Mesendoderm (in vitro differentiated cells): ENCODE results near the gene CDADC1.

Experiments used
- DNase-seq: peaks from one replicate; pipeline ENCODE4 v3.0.0; 2013
- H2AK5ac ChIP-seq: 2 replicates; pipeline ENCODE4 v1.6.1; 2013; ENCODE audit warnings: low read length, inconsistent platforms
- H2BK120ac ChIP-seq: 2 replicates; pipeline ENCODE4 v1.6.1; 2013; ENCODE audit warnings: low read depth, mild to moderate bottlenecking, low read length, moderate library complexity, mixed read lengths
- H2BK15ac ChIP-seq: replicated peaks from 2 replicates; pipeline ENCODE4 v1.6.1; 2013; ENCODE audit warnings: low read depth, mild to moderate bottlenecking, moderate library complexity
- H2BK5ac ChIP-seq: 2 replicates; pipeline ENCODE4 v1.6.1; 2013; ENCODE audit warnings: low read length, inconsistent platforms
- H3K18ac ChIP-seq: 2 replicates; pipeline ENCODE4 v1.6.1; 2013; ENCODE audit warnings: mild to moderate bottlenecking, low read length, mixed read lengths
- H3K23ac ChIP-seq: one replicate; pipeline ENCODE4 v1.6.1; 2013; ENCODE audit warnings: low read length
- H3K27ac ChIP-seq: 2 replicates; pipeline ENCODE4 v1.5.1; 2013; ENCODE audit warnings: low read depth, mild to moderate bottlenecking, inconsistent platforms, low read length, moderate library complexity
- H3K27me3 ChIP-seq: 2 replicates; pipeline ENCODE4 v1.6.1; 2013; ENCODE audit warnings: low read length, control low read depth, mild to moderate bottlenecking, inconsistent platforms; ENCODE audit not compliant: insufficient read depth, poor library complexity
- H3K36me3 ChIP-seq: 2 replicates; pipeline ENCODE4 v1.6.1; 2013; ENCODE audit warnings: low read length, inconsistent platforms; ENCODE audit not compliant: control insufficient read depth, insufficient read depth
- H3K4ac ChIP-seq: one replicate; pipeline ENCODE4 v1.6.1; 2013; ENCODE audit warnings: low read depth, mild to moderate bottlenecking, low read length, moderate library complexity
- H3K4me1 ChIP-seq: 2 replicates; pipeline ENCODE4 v1.6.1; 2013; ENCODE audit warnings: low read depth, low read length, inconsistent platforms; ENCODE audit not compliant: control insufficient read depth
- H3K4me2 ChIP-seq: 2 replicates; pipeline ENCODE4 v1.6.1; 2013; ENCODE audit warnings: low read length
- H3K4me3 ChIP-seq: 2 replicates; pipeline ENCODE4 v1.5.1; 2013; ENCODE audit warnings: mild to moderate bottlenecking, low read length
- H3K56ac ChIP-seq: one replicate; pipeline ENCODE4 v1.6.1; 2013; ENCODE audit warnings: low read length
- H3K79me1 ChIP-seq: 2 replicates; pipeline ENCODE4 v1.6.1; 2013; ENCODE audit warnings: low read length, inconsistent platforms
- H3K79me2 ChIP-seq: 2 replicates; pipeline ENCODE4 v1.6.1; 2013; ENCODE audit warnings: mild to moderate bottlenecking, low read length; ENCODE audit not compliant: control insufficient read depth, insufficient read depth
- H3K9ac ChIP-seq: 2 replicates; pipeline ENCODE4 v1.6.1; 2013; ENCODE audit warnings: low read length, inconsistent platforms
- H4K5ac ChIP-seq: one replicate; pipeline ENCODE4 v1.6.1; 2013; ENCODE audit warnings: low read length
- H4K8ac ChIP-seq: one replicate; pipeline ENCODE4 v1.6.1; 2013; ENCODE audit warnings: low read depth, mild to moderate bottlenecking, control low read depth, low read length, moderate library complexity
- WGBS: extraction: QIAGEN DNeasy Blood & Tissue Kit; methylation state at CpG from one replicate; pipeline ENCODE4 v1.1.7; 2013; ENCODE audit warnings: low lambda C conversion rate, missing lambda C conversion rate; ENCODE audit not compliant: insufficient coverage; ENCODE audit errors: extremely low coverage; 5-methylcytosine and 5-hydroxymethylcytosine counted together

The CDADC1 gene

DNA sequence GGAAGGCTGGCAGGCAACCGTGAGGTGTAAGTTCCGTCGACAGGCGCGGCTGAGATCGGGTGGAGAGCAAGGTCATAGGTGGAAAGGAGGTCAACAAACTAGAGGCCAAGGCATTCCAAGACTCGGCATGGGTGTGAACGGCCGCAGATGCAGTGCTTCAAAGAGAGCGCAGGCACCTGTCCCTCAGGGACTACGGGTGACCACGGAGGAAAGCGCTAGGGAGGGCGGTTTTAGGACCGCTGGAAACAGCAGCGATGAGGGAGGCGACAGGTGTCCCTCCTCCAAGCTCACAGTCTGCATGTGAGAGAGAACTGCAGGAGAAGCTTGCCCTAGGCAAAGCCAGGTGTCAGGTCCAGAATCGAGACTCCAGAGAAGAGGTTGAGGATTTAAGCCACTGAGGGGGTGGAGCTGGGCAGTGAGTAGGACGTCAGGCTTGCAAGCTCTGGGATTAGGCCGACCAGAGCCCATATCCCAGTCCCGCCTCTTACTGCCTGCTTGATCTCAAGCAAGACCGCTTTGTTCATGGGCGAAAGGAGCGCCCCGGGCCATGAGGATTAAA, 29.2 kb upstream of the CDADC1 start:
- Histone ChIP-seq H3K4me1 (peaks cover 2% of the 10 kb centered on the region), H3K79me1 (no peaks in the 10 kb centered on the region), H2AK5ac (no peak overlapping the region), H3K27me3 (peaks cover 50% of the 10 kb centered on the region), H3K9ac (peak overlapping the region; percentile 2), H2BK15ac (no peak overlapping the region), H2BK120ac (no peak overlapping the region), H3K23ac (no peak overlapping the region), H4K5ac (no peak overlapping the region), H3K4me3 (peak overlapping the region; percentile 35), H2BK5ac (no peak overlapping the region), H4K8ac (no peak overlapping the region), H3K18ac (no peak overlapping the region), H3K36me3 (no peaks in the 10 kb centered on the region), H3K56ac (peak overlapping the region; percentile 25), H3K27ac (no peak overlapping the region), H3K4me2 (peak overlapping the region; percentile 86), H3K79me2 (no peaks in the 10 kb centered on the region), H3K4ac (no peak overlapping the region)
- peak; percentile 77 for DNase-seq
- WGBS, result no CpG with 5 or more reads among the region's 25 CpGs

GRCh38 chr13:49219647-49220035, 28.1 kb upstream of the CDADC1 start:
- Histone ChIP-seq H3K4me3 (no peak overlapping the region), H4K8ac (no peak overlapping the region), H3K4me2 (peak overlapping the region; percentile 66), H3K18ac (no peak overlapping the region), H3K4ac (no peak overlapping the region), H3K27me3 (peaks cover 53% of the 10 kb centered on the region), H3K36me3 (no peaks in the 10 kb centered on the region), H2AK5ac (no peak overlapping the region), H4K5ac (no peak overlapping the region), H3K9ac (peak overlapping the region; percentile 48), H3K4me1 (peaks cover 2% of the 10 kb centered on the region), H3K79me1 (no peaks in the 10 kb centered on the region), H2BK120ac (no peak overlapping the region), H3K23ac (no peak overlapping the region), H2BK5ac (no peak overlapping the region), H2BK15ac (no peak overlapping the region), H3K79me2 (no peaks in the 10 kb centered on the region), H3K27ac (no peak overlapping the region), H3K56ac (peak overlapping the region; percentile 62)
- DNase-seq, result no peak
- WGBS, result no CpG with 5 or more reads among the region's 17 CpGs

- Histone ChIP-seq H2AK5ac (no peak within 1 kb of the TSS), H2BK120ac (no peak within 1 kb of the TSS), H3K27me3 (peaks cover 53% of the 10 kb centered on the region), H3K9ac (peak within 1 kb of the TSS; percentile 48), H3K4me2 (peak within 1 kb of the TSS; percentile 66), H3K4me1 (peaks cover 2% of the 10 kb centered on the region), H4K8ac (no peak within 1 kb of the TSS), H2BK5ac (no peak within 1 kb of the TSS), H2BK15ac (no peak within 1 kb of the TSS), H3K79me1 (no peaks in the 10 kb centered on the region), H3K56ac (peak within 1 kb of the TSS; percentile 82), H3K18ac (no peak within 1 kb of the TSS), H3K27ac (no peak within 1 kb of the TSS), H3K79me2 (no peaks in the 10 kb centered on the region), H3K36me3 (no peaks in the 10 kb centered on the region), H3K4ac (no peak within 1 kb of the TSS), H3K23ac (no peak within 1 kb of the TSS), H3K4me3 (no peak within 1 kb of the TSS), H4K5ac (no peak within 1 kb of the TSS)
- peak; percentile 72 for DNase-seq
- no CpG with 5 or more reads among the region's 111 CpGs for WGBS
These were observed 27.5 kb upstream of the CDADC1 start, which contains the start of gene MLNR for GRCh38 chr13:49220036-49220855. Gene MLNR, plus strand, starts transcription at chr13:49220338. Its CDS starts 0 bp downstream, at chr13:49220338.

DNA sequence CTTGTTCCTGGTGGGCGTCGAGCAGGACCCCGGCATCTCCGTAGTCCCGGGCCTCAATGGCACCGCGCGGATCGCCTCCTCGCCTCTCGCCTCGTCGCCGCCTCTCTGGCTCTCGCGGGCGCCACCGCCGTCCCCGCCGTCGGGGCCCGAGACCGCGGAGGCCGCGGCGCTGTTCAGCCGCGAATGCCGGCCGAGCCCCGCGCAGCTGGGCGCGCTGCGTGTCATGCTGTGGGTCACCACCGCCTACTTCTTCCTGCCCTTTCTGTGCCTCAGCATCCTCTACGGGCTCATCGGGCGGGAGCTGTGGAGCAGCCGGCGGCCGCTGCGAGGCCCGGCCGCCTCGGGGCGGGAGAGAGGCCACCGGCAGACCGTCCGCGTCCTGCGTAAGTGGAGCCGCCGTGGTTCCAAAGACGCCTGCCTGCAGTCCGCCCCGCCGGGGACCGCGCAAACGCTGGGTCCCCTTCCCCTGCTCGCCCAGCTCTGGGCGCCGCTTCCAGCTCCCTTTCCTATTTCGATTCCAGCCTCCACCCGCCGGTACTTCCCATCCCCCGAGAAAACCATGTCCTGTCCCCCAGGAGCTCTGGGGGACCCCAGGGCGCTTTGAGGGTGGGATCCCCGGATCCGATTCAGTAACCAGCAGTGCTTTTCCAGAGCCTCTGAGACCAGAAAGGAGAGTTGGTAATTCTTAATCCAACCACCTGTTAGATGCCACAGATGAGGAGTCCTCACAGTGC, 26.7 kb upstream of the CDADC1 start:
- no CpG with 5 or more reads among the region's 73 CpGs for WGBS
- Histone ChIP-seq H3K79me2 (no peaks in the 10 kb centered on the region), H3K36me3 (no peaks in the 10 kb centered on the region), H3K9ac (no peak overlapping the region), H3K4me2 (peak overlapping the region; percentile 66), H2BK120ac (no peak overlapping the region), H2BK15ac (no peak overlapping the region), H2AK5ac (no peak overlapping the region), H4K8ac (no peak overlapping the region), H3K4ac (no peak overlapping the region), H3K4me1 (peaks cover 2% of the 10 kb centered on the region), H3K79me1 (no peaks in the 10 kb centered on the region), H3K4me3 (no peak overlapping the region), H2BK5ac (no peak overlapping the region), H3K18ac (no peak overlapping the region), H3K23ac (no peak overlapping the region), H4K5ac (no peak overlapping the region), H3K56ac (peak overlapping the region; percentile 19), H3K27me3 (peaks cover 53% of the 10 kb centered on the region), H3K27ac (no peak overlapping the region)
- peak; percentile 37 for DNase-seq

DNA sequence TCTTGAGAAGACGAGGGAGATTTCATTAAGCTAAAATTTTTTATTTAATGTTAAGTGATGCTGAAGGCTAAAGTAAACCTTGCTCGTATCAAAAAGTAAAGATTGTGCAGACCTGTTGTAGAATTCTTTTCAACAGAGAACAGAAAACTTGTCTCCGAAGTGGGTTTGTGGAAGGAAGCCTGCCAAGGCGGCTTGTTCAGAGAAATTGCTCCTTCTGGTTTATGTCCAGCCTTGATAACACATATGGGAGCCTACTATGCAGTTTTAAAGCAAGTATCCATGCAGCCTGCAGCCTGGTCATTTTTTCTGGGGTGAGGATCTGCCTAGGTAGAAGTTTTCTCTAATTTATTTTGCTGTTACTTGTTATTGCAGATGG, 26.1 kb upstream of the CDADC1 start:
- no peak overlapping the region for H3K18ac ChIP-seq
- no peak overlapping the region for H3K4ac ChIP-seq
- H3K79me2 ChIP-seq, result no peaks in the 10 kb centered on the region
- H3K23ac ChIP-seq, result no peak overlapping the region
- H3K27ac ChIP-seq, result no peak overlapping the region
- no CpG with 5 or more reads among the region's 4 CpGs for WGBS
- no peaks in the 10 kb centered on the region for H3K36me3 ChIP-seq
- H2AK5ac ChIP-seq, result no peak overlapping the region
- peaks cover 2% of the 10 kb centered on the region for H3K4me1 ChIP-seq
- no peak overlapping the region for H4K5ac ChIP-seq
- H2BK120ac ChIP-seq, result no peak overlapping the region
- no peak overlapping the region for H2BK5ac ChIP-seq
- DNase-seq, result no peak
- no peak overlapping the region for H3K9ac ChIP-seq
- H3K4me2 ChIP-seq, result no peak overlapping the region
- no peak overlapping the region for H4K8ac ChIP-seq
- H3K27me3 ChIP-seq, result peaks cover 53% of the 10 kb centered on the region
- H2BK15ac ChIP-seq, result no peak overlapping the region
- H3K79me1 ChIP-seq, result no peaks in the 10 kb centered on the region
- H3K4me3 ChIP-seq, result no peak overlapping the region
- H3K56ac ChIP-seq, result no peak overlapping the region
